ENCODE data around the gene ETV6.
A peak's percentile ranks its signal among the peaks of the same experiment; 100 is the strongest.
"Not testable (repeated sequence)": the region's sequence is repeated elsewhere in the genome, so short reads cannot be mapped to it uniquely, and the experiment has no call there.

The ETV6 gene

DNA sequence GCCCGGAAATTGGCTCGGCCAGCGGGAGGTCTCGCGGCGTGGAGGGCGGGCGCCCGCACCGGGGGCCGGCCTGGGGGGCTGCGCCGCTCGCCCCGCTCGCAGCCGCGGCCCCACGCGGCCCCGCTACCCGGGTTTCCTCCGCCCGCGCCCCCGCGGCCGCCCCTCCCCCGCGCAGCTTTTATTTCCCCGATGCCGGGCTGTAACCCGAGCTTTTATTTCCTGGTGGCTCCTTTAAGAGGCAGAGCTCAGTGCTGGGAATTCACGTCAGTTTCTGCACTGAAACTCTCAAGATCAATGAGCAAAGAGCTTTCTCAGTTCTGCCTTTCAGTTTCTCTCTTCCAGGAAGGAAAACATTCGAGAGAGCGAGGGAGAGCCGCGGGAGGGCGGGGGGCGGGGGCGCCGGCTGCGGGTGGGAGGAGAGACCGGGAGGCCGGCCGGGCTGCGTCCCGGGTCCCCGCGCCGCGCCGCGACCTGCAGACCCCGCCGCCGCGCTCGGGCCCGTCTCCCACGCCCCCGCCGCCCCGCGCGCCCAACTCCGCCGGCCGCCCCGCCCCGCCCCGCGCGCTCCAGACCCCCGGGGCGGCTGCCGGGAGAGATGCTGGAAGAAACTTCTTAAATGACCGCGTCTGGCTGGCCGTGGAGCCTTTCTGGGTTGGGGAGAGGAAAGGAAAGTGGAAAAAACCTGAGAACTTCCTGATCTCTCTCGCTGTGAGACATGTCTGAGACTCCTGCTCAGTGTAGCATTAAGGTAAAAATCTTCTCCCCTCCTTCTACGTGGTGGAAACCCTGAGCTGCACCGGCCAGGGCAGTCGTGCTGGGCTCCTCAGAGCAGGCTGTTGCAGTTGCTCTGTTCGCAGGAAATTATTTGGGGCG, at the start of gene ETV6:
Gene ETV6 (plus strand): TSS at position 262 of the 873 bp plus-strand sequence. CDS start 454 bp downstream, at position 716.
- peak; percentile 50 to 57 (median 54) for DNase-seq

DNA sequence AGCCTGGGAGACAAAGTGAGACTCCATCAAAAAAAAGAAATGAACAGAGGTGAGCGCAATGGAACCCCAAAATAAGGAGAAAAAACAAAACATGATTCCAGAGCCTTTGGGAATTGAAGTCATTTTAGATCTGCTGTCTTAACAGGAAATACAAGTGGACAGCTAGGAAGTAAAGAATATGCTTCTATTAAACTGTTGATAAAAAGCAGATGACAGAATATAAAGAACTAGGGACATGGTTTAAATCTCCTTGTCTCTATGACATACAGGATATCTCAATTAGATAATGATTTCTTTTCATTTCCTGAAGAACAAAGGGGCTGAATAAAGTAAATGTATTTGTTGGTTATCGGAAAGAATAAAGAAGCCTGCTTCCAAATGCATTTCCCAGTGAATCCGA, 49.3 kb upstream of the ETV6 start:
- DNase-seq: no peak

GRCh38 chr12:11601647-11602046, 47.8 kb upstream of the ETV6 start:
- no peak for DNase-seq

- DNase-seq: no peak
Observed at GRCh38 chr12:11607313-11608081, 42.0 kb upstream of the ETV6 start.

DNA sequence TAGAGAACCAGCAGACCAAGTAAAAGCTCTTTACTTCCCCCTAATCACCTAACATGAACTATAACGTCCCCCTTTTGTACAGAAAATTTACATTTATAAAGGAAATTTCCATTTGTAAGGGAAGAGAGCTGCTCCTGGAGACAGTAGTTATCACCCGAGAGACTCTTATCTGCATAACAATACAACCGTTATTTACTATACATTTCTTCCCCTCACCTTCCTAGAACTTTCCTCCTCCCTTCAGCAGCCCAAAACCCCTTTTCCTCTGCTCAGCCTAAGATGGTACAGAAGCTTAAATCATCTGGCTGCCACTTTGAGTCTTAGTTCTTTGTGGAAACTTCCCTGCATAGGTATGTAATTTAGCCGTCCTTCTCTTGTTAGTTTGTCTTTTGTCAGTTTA, 40.4 kb upstream of the ETV6 start:
- no peak for DNase-seq

- no peak for DNase-seq
Observed at GRCh38 chr12:11615481-11615880, 34.0 kb upstream of the ETV6 start.

DNA sequence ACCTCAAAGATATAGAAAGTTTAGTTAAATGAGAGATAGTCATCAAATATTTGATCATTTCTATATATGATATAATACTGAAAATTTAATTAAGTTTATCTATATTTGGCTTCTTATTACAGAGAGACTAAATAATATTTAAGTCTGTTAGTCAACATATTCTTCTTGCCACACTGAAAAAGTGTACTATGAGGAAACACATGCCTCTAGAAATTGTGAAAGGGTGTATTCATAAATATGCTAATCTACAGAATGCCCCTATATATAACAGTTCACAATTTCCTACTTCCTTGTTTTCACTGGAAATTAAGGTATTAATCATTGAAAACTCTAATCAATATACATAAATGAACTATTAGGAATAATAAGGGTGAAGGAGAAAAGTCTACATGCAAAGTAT, 31.4 kb upstream of the ETV6 start:
- DNase-seq: no peak

GRCh38 chr12:11621797-11622423, 27.6 kb upstream of the ETV6 start:
- no peak for DNase-seq

DNA sequence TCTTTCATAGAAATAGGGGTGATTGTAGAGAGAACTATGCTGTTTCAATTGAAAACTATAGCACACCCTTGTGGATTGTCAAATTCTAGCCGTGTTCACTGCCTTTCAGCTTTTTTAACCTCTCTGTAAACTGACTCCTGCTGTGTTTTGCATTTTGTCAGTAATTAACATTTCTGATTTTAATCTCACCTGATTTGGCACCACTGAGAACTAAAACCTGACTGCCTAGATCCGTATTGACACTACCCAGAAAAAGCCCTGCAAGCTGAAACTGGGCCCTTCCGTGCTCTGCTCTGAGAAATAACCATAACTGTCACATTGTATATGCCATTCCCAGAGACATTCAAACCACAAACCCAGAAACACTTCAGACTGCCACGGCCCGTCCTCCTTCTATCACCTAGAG, 26.6 kb upstream of the ETV6 start:
- DNase-seq: no peak

GRCh38 chr12:11623382-11623781, 26.1 kb upstream of the ETV6 start:
- no peak for DNase-seq

- no peak for DNase-seq
Observed at GRCh38 chr12:11624116-11624515, 25.4 kb upstream of the ETV6 start.

- DNase-seq: not testable (repeated sequence)
Observed at GRCh38 chr12:11627709-11628108, 21.8 kb upstream of the ETV6 start.

GRCh38 chr12:11628353-11628752, 21.1 kb upstream of the ETV6 start:
- no peak for DNase-seq

GRCh38 chr12:11630046-11630706, 19.3 kb upstream of the ETV6 start:
- no peak for DNase-seq

DNA sequence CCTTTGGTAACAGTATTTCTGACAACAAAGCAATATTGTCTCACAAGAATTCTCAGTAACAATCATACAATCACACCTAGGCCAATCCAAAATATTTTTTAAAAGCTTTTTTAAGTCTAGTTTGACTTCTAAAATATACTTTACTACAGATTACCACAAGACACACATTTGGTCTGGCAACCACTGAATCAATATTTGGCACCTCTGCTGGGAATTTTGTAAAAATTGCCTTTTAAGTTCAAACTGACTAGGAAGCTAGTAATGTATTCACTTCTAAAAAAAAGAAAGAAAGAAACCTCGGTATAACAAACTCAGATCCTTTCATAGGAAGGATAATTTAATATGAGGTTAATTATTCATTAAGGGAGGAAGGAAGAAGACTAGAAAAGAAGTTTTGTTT, 18.2 kb upstream of the ETV6 start:
- no peak for DNase-seq

GRCh38 chr12:11631881-11632280, 17.6 kb upstream of the ETV6 start:
- DNase-seq: not testable (repeated sequence)

- DNase-seq: no peak
Observed at GRCh38 chr12:11633968-11634367, 15.5 kb upstream of the ETV6 start.

GRCh38 chr12:11635341-11635740, 14.1 kb upstream of the ETV6 start:
- no peak for DNase-seq

- DNase-seq: no peak
Observed at GRCh38 chr12:11638315-11638916, 11.1 kb upstream of the ETV6 start.

- no peak for DNase-seq
Observed at GRCh38 chr12:11639454-11639853, 10.0 kb upstream of the ETV6 start.

GRCh38 chr12:11641522-11641921, 8.0 kb upstream of the ETV6 start:
- no peak for DNase-seq

DNA sequence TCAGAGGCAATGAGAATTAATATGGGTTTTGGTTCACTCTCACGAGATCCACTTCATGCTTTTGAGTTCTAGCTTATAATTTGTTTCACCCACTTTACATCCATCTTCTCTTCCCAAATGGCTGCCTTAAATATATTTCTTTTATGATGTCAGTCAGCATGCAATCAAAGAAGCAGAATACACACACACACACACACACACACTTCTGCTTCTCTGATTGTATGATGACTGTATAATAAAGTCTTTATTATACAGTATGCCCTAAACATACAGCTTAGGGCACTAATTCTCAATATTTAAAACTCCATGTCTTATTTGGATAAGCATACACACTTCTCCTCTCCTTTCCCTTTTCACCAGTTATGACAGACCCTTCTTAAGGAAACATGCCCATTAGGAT, 6.7 kb upstream of the ETV6 start:
- DNase-seq: no peak

GRCh38 chr12:11645391-11645790, 4.1 kb upstream of the ETV6 start:
- no peak for DNase-seq
